Lower leg skin (tissue), 3 donors: ENCODE data around the gene SELENOF.
"Not testable (repeated sequence)": the region's sequence is repeated elsewhere in the genome, so short reads cannot be mapped to it uniquely, and the experiment has no call there.

Experiments used
- CTCF ChIP-seq, 3 donors: fragments of 450-650 bp; IDR thresholded peaks; one replicate each; pipeline ENCODE4 v1.5.1; 2016; ENCODE audit warnings: antibody characterized with exemption in 3 of 3, mild to moderate bottlenecking in 3 of 3, moderate library complexity in 2 of 3
- POLR2A ChIP-seq, 2 donors: fragments of 450-650 bp; IDR thresholded peaks; one replicate each; pipeline ENCODE4 v1.6.1; 2016 to 2017; ENCODE audit warnings: antibody characterized with exemption in 2 of 2, mild to moderate bottlenecking in 1 of 2, moderate library complexity in 1 of 2

DNA sequence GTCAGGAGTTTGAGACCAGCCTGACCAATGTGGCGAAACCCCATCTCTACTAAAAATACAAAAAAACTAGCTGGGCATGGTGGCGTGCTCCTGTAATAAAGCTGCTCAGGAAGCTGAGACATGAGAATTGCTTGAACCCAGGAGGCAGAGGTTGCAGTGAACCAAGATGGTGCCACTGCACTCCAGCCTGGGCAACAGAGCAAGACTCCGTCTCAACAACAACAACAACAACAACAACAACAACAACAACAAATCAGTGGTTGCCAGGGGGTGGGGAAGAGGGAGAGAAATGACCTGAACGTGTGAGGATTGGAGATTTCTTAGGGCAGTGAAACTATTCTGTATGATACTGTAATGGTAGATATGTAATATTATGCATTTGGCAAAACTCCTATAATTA, 46.6 kb downstream of the SELENOF start:
- not testable (repeated sequence) for TF ChIP-seq CTCF, POLR2A (IDR thresholded peaks at IDR 0.05)
